NCI-H82 treated with DMSO at 0.1 percent for 48 hours (cell line): Measurements from ENCODE around the gene SFT2D3.
A peak's percentile ranks its signal among the peaks of the same experiment; 100 is the strongest.

ENCODE experiments used
- DNase-seq: peaks from one replicate; lab custom pipeline; 2025; ENCODE audit not compliant: unreplicated experiment; lab: John Stamatoyannopoulos, UW

SFT2D3 gene

GRCh38 chr2:127681288-127681804 lies 20.0 kb upstream of the SFT2D3 start:
- DNase-seq, result no peak

GRCh38 chr2:127681976-127682857 lies 19.1 kb upstream of the SFT2D3 start:
- DNase-seq, result no peak

- DNase-seq, result no peak
Measured at GRCh38 chr2:127683056-127683455, 18.2 kb upstream of the SFT2D3 start.

- peak; percentile 14 for DNase-seq
Measured at GRCh38 chr2:127683757-127684156, 17.5 kb upstream of the SFT2D3 start.

- DNase-seq, result no peak
Measured at GRCh38 chr2:127685410-127686080, 15.8 kb upstream of the SFT2D3 start.

GRCh38 chr2:127688405-127688804 lies 12.9 kb upstream of the SFT2D3 start:
- no peak for DNase-seq

- DNase-seq, result no peak
Measured at GRCh38 chr2:127690696-127691095, 10.6 kb upstream of the SFT2D3 start.

GRCh38 chr2:127694986-127695385 lies 6.3 kb upstream of the SFT2D3 start:
- DNase-seq, result no peak

- peak; percentile 51 for DNase-seq
Measured at GRCh38 chr2:127695491-127696472, 5.5 kb upstream of the SFT2D3 start.

GRCh38 chr2:127697482-127698180 lies 3.7 kb upstream of the SFT2D3 start:
- no peak for DNase-seq

GRCh38 chr2:127698553-127699355 lies 2.5 kb upstream of the SFT2D3 start:
- DNase-seq, result no peak

GRCh38 chr2:127700527-127701192 lies 637 bp upstream of the SFT2D3 start:
- no peak for DNase-seq

- peak; percentile 59 for DNase-seq
Measured at GRCh38 chr2:127701651-127702394, 526 bp downstream of the SFT2D3 start.

- DNase-seq, result no peak
Measured at GRCh38 chr2:127702395-127703009, 1.2 kb downstream of the SFT2D3 start.

- no peak for DNase-seq
Measured at GRCh38 chr2:127703282-127703681, 2.0 kb downstream of the SFT2D3 start.

- DNase-seq, result no peak
Measured at GRCh38 chr2:127704641-127705390, 3.5 kb downstream of the SFT2D3 start.
